Measurements from ENCODE around the gene FUCA1.
A peak's percentile ranks its signal among the peaks of the same experiment; 100 is the strongest.
"Not testable (repeated sequence)": the region's sequence is repeated elsewhere in the genome, so short reads cannot be mapped to it uniquely, and the experiment has no call there.

The FUCA1 gene

GRCh38 chr1:23895993-23896392 lies 27.9 kb upstream of the FUCA1 start:
- DNase-seq (ENCODE audit: low read depth, low spot score), result no peak

DNA sequence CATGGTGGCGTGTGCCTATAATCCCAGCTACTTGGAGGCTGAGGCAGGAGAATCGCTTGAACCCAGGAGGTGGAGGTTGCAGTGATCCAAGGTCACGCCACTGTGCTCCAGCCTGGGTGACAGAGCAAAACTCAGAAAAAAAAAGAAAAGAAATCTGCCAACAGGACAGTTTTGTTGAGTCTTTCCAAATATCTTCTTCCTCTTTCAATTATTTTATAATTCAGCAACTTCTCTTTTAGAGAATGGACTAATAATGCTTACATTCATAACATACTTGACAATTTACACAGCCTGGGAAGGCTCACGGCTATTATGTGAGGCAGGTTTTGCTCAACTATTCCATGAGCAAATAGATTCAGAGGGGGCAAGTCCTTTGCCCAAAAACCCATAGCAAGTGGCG lies 27.0 kb upstream of the FUCA1 start:
- no peak for DNase-seq (ENCODE audit: low read depth, low spot score)

DNA sequence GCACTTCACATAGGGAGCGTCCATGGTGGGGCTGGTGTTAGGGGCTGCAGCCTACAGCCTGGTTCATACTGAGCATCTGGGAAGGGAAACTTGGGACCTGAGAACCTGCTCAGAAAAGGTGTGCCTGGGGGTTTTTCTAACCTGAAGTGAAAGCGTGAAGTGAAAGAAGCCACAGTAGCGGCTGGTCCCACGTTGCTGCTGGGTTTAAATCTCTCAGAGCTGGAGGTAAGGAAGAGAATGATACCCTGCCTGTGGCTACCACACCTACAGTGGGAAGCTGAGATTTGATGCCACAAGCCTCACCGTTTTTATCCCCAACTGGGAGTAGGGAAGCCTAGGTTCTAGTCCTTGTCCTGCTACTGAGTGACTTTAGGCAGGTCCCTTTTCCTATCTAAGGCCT lies 21.0 kb upstream of the FUCA1 start:
- DNase-seq (ENCODE audit: low read depth, low spot score), result no peak

DNA sequence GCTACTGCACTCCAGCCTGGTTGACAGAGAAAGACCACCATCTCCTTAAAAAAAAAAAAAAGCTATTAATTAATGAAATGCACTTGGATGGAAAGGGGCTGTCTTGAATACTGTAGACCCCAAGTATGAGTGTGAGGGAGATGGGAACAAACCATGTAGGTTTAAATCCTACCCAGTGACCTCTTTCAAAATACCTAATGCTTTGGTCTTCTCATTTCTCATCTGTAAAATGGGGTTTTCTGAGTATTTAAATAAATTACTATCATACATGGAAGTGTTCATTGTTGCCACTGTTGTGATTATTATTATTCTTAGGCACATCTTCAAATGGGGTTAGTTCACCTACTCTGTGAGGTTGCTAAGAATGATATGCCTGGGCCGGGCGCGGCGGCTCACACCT lies 17.1 kb upstream of the FUCA1 start:
- DNase-seq (ENCODE audit: low read depth, low spot score), result no peak

- no peak for DNase-seq (ENCODE audit: low read depth, low spot score)
Measured at GRCh38 chr1:23882746-23883145, 14.7 kb upstream of the FUCA1 start.

DNA sequence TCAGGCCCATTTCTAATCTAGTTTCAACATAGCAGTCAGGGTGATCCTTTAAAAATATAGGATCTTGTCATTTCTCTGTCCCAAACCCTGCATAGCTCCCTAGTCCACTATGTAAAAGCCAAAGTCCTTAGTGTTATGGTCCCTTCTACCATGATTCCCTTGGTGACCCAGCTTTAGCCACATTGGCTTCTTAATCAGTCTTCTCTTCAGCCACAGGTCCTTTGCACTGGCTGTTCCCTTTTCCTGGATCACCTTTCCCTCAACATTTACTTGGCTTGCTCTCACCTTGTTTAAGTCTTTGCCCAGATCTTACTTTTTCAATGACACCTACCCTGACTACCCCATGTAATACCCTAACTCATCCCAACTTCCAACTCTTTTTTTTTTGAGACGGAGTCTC lies 11.7 kb upstream of the FUCA1 start:
- DNase-seq (ENCODE audit: low read depth, low spot score), result no peak

DNA sequence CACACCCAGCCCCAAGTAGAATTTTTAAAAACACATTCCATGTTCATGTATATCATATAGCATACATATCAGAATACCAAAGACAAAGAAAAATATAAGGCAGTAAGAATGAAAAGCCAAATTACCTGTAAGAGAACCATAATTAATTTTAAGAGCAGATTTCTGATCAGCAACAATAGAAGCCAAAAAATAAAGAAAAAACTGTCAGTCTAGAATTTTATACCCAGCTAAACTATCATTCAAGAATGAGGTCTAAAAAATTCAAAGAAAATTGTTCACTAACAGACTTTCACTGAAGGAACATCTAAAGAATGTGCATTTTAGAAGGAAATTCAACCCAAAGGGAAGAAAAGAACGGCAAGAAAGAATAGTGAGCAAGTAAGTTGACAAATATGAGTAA lies 10.6 kb upstream of the FUCA1 start:
- no peak for DNase-seq (ENCODE audit: low read depth, low spot score)

- DNase-seq (ENCODE audit: low read depth, low spot score), result no peak
Measured at GRCh38 chr1:23875382-23875781, 7.3 kb upstream of the FUCA1 start.

DNA sequence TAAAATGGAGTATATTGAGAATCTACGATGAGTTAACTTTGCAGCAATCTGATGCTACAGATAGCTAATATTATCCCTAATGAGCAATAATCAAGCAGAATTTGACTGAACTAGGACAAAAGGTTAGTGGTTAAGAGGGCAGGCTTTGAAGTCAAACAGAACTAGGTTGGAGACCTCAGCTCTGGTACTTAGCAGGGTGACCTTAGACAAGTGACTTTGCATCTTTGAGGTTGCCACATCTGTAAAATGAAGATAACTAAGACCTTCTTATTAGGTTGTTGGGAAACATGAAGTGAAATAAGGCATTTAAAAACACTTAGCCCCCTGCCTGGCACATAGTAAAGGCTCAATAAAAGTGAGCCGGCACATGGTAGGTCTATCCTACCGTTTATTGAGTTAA lies 4.3 kb upstream of the FUCA1 start:
- DNase-seq (ENCODE audit: low read depth, low spot score), result no peak

- DNase-seq (ENCODE audit: low read depth, low spot score), result peak; percentile 18
Measured at GRCh38 chr1:23869051-23869450, 961 bp upstream of the FUCA1 start.

DNA sequence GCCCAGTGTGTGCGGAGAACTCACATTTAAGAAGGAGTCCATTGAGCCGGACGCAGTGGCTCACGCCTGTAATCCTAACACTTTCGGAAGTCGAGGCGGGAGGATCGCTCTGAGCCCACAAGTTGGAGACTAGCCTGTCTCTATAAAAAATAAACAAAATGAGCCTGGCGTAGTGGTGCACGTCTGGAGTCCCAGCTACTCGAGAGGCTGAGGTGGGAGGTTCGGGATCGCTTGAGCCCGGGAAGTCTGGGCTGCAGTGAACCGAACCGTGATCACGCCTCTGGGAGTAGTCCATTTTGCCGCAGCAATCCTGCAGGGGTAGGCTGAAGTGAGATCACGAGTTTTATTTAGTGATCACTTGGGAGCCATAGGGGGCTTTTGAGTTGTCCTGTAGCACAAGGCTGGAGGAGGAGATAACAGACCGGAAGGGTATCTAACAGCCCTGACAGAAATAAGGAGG lies 497 bp upstream of the FUCA1 start:
- DNase-seq (ENCODE audit: low read depth, low spot score), result no peak

DNA sequence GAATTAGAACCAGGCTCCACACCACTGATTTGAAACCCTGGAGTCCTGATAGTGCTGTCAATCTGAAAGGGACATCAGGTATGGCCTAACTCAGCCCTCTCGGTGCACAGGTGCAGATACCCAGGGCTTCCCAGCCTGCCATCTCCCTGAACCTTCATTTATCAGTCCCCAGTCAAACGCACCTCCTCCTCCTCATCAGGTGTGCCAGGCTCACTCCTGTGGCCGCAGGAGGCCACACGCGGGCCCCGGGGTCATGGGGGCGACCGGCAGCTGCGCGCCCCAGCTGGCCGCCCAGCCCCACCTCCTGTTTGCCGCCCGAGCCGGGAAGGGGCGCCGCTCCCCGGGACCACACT lies 572 bp downstream of the FUCA1 start:
- DNase-seq (ENCODE audit: low read depth, low spot score), result no peak

GRCh38 chr1:23865543-23865930 lies 2.6 kb downstream of the FUCA1 start:
- no peak for DNase-seq (ENCODE audit: low read depth, low spot score)

DNA sequence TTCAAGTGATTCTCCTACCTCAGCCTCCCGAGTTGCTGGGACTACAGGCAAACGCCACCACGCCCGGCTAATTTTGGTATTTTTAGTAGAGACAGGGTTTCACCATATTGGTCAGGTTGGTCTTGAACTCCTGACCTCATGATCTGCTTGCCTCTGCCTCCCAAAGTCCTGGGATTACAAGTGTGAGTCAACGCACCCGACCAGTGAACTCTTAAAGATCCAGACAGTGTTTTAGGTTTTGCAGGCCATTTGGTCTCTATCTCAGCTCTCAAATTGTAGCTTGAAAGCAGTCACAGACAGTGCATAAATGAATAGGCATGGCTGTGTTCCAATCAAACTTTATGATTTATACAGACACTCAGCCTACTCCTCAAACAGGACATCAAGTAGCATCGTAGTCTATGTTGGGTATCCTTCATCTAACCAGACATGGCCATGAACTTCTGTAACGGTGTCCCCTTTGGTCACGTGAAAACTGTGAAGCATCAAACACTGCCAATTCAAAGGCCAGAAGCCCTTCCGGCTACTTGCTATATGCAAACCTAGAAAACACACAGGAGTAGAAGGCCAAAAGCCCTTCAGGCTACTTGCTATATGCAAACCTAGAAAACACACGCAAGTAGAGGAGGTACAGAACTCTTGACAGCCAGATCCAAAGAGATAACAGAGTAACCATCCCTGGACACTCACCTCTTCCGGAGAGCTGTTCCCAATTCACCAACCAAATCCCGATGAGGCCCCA lies 3.1 kb downstream of the FUCA1 start:
- DNase-seq (ENCODE audit: low read depth, low spot score), result no peak

DNA sequence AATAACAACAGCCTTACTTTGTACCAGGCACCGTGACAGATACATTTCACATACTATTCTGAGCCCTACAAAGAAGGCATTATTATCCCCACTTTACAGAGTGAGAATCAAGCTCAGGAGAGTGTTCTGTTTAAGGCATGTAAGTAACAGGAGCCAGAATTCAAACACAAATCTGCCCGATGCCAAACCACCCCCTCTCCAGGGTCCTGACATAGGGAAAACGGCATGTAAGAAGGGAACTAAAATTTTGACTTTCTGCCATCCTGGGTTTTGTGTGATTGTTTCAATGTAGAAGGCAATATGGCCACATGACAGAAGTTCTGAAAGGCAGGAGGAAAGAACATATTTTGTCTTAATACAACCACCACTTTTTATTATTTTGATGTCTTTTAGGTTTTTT lies 5.5 kb downstream of the FUCA1 start:
- no peak for DNase-seq (ENCODE audit: low read depth, low spot score)

DNA sequence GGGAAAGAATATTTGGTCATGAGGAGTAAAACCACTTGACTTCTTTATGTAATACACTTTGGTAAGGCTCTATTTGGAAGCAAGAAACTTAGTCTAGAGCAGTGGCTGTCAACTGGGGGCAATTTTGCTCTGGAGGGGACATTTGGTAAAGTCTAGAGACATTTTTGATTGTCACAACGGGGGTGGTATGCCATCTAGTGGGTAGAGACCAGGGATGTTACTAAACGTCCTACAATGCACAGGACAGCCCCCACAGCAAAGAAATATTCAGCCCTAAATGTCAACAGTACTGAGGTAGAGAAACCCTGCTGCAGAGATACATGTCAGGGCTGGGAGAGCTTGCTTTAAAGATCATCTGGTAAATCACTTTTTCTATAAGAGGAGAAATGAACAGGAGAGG lies 13.5 kb downstream of the FUCA1 start:
- DNase-seq (ENCODE audit: low read depth, low spot score), result no peak

DNA sequence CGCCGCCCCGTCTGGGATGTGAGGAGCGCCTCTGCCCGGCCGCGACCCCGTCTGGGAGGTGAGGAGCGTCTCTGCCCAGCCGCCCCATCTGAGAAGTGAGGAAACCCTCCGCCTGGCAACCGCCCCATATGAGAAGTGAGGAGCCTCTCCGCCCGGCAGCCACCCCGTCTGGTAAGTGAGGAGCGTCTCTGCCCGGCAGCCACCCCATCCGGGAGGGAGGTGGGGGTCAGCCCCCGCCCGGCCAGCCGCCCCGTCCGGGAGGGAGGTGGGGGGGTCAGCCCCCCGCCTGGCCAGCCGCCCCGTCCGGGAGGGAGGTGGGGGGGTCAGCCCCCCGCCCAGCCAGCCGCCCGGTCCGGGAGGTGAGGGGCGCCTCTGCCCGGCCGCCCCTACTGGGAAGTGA lies 15.0 kb downstream of the FUCA1 start:
- not testable (repeated sequence) for DNase-seq (ENCODE audit: low read depth, low spot score)

- not testable (repeated sequence) for DNase-seq (ENCODE audit: low read depth, low spot score)
Measured at GRCh38 chr1:23851406-23851805, 16.7 kb downstream of the FUCA1 start.

- no peak for DNase-seq (ENCODE audit: low read depth, low spot score)
Measured at GRCh38 chr1:23848673-23849616, 19.1 kb downstream of the FUCA1 start.

- not testable (repeated sequence) for DNase-seq (ENCODE audit: low read depth, low spot score)
Measured at GRCh38 chr1:23847482-23848095, 20.5 kb downstream of the FUCA1 start.

DNA sequence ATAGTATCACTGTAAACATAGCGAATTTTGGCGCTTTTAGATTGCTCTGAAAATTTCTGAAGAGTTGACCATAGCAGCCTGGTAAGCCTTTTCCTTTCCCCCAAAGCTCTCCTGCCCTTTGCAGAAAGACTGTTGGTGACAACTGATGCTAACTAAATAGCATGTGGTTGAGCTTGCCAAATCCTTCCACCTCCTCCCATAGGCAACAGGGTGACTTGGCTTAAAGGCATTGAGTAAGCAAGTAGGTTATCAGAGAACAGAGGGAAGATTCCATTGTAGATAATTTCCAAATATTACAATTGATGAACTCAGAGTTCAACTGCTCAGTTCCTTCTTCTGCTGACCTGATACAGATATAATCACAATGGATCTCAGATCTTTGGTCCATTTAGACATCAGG lies 22.9 kb downstream of the FUCA1 start:
- DNase-seq (ENCODE audit: low read depth, low spot score), result no peak

- DNase-seq (ENCODE audit: low read depth, low spot score), result no peak
Measured at GRCh38 chr1:23843644-23844043, 24.4 kb downstream of the FUCA1 start.

Data from ELF-1 (cell line).